H1 (cell line): ENCODE measurements around the gene RRN3. TPM values are rescaled to one million over a fixed set of nuclear protein-coding genes. Genes with fewer than 3 reads are reported as not detected.

ENCODE experiments used
- CTCF ChIA-PET: fragments of 300-600 bp; sonication (Branson Sonifier 250); formaldehyde crosslinking; loops from one replicate; lab custom pipeline; 2021; ENCODE audit not compliant: partially characterized antibody; lab: Charles Lee
- POLR2A ChIA-PET: fragments of 300-600 bp; sonication (Branson Sonifier 250); formaldehyde crosslinking; loops from one replicate; lab custom pipeline; 2021; ENCODE audit warnings: inconsistent platforms; ENCODE audit not compliant: partially characterized antibody; lab: Charles Lee
- DNase-seq, 2 experiments: peaks; one replicate each; pipeline versions ENCODE4 v3.0.0 to v3.0.0-alpha.2; 2010 to 2022; ENCODE audit warnings: low spot score in 2 of 2, low read depth in 1 of 2, mixed read lengths in 1 of 2
- FAIRE-seq: peaks from 2 replicates; lab custom pipeline; 2011; peaks lifted over from hg19 to GRCh38; lab: Jason Lieb, UNC
- H2AFZ ChIP-seq: 2 replicates; pipeline ENCODE4 v1.8.1; 2012; ENCODE audit warnings: low read length, inconsistent platforms
- H2AK5ac ChIP-seq: 2 replicates; pipeline ENCODE4 v1.6.1; 2013; ENCODE audit warnings: low read depth, low read length
- H2BK120ac ChIP-seq: replicated peaks from 2 replicates; pipeline ENCODE3; 2013; ENCODE audit warnings: low read depth, low read length, inconsistent platforms
- H2BK12ac ChIP-seq: 2 replicates; pipeline ENCODE4 v1.6.1; 2013; ENCODE audit warnings: low read depth, low read length
- H2BK15ac ChIP-seq: 2 replicates; pipeline ENCODE4 v1.6.1; 2013; ENCODE audit warnings: low read length
- H2BK20ac ChIP-seq: 2 replicates; pipeline ENCODE4 v1.6.1; 2013; ENCODE audit warnings: low read length
- H2BK5ac ChIP-seq: 2 replicates; pipeline ENCODE4 v1.6.1; 2013; ENCODE audit warnings: low read depth, low read length
- H3K14ac ChIP-seq: 2 replicates; pipeline ENCODE4 v1.6.1; 2013; ENCODE audit warnings: inconsistent platforms; ENCODE audit not compliant: insufficient read length
- H3K18ac ChIP-seq: 2 replicates; pipeline ENCODE4 v1.6.1; 2013; ENCODE audit warnings: low read length; ENCODE audit errors: extremely low read depth
- H3K23ac ChIP-seq: 2 replicates; pipeline ENCODE4 v1.6.1; 2013; ENCODE audit warnings: inconsistent platforms; ENCODE audit not compliant: insufficient read length
- H3K23me2 ChIP-seq: 2 replicates; pipeline ENCODE4 v1.6.1; 2013; ENCODE audit warnings: low read depth, low read length
- H3K27ac ChIP-seq: 2 replicates; pipeline ENCODE4 v1.6.1; 2011; ENCODE audit warnings: low read depth, low read length, inconsistent platforms
- H3K27me3 ChIP-seq, 4 experiments: replicated peaks in 1 of 4; 1 replicate in 1 of 4; 2 replicates in 3 of 4; pipeline versions ENCODE4 v1.6.1 to v1.8.1; 2011 to 2013; ENCODE audit warnings: low read length in 3 of 4, mild to moderate bottlenecking in 3 of 4, inconsistent platforms in 2 of 4, mixed read lengths in 2 of 4, moderate library complexity in 1 of 4; ENCODE audit not compliant: control insufficient read depth in 3 of 4, insufficient read depth in 3 of 4; ENCODE audit errors: extremely low read depth in 1 of 4
- H3K36me3 ChIP-seq, 4 experiments: 2 replicates each; pipeline versions ENCODE4 v1.6.1 to v1.8.1; 2011 to 2013; ENCODE audit warnings: mild to moderate bottlenecking in 4 of 4, low read length in 3 of 4, moderate library complexity in 2 of 4, control low read depth in 1 of 4, inconsistent platforms in 1 of 4; ENCODE audit not compliant: insufficient read depth in 4 of 4, control insufficient read depth in 2 of 4
- H3K4ac ChIP-seq: replicated peaks from 2 replicates; pipeline ENCODE3; 2013; ENCODE audit warnings: low read length, low read depth, mixed read lengths, inconsistent platforms; ENCODE audit not compliant: insufficient read length
- H3K4me1 ChIP-seq, 4 experiments: replicated peaks in 1 of 4; 1 replicate in 1 of 4; 2 replicates in 3 of 4; pipeline versions ENCODE4 v1.6.1 to v1.8.1; 2011 to 2013; ENCODE audit warnings: low read length in 3 of 4, inconsistent platforms in 2 of 4, mixed read lengths in 1 of 4; ENCODE audit not compliant: insufficient read depth in 4 of 4, control insufficient read depth in 3 of 4
- H3K4me2 ChIP-seq, 2 experiments: 2 replicates each; pipeline versions ENCODE4 v1.6.1 to v1.8.1; 2011 to 2013; ENCODE audit warnings: low read depth in 2 of 2, low read length in 2 of 2, control low read depth in 1 of 2, inconsistent platforms in 1 of 2, mild to moderate bottlenecking in 1 of 2; ENCODE audit not compliant: insufficient read depth in 1 of 2
- H3K4me3 ChIP-seq, 4 experiments: fragments of 200-600, 300-600 bp in 1 of 4; sonication (generic), shearing (Covaris generic), sonication (Bioruptor Twin) in 1 of 4; 2 replicates each; pipeline versions ENCODE4 v1.5.1 to v1.8.1; 2011 to 2016; ENCODE audit warnings: low read length in 4 of 4, low read depth in 3 of 4, control low read depth in 2 of 4, inconsistent platforms in 2 of 4, mild to moderate bottlenecking in 2 of 4, mixed read lengths in 1 of 4, moderate library complexity in 1 of 4; ENCODE audit not compliant: insufficient read depth in 2 of 4; ENCODE audit errors: extremely low read depth in 1 of 4
- H3K56ac ChIP-seq: replicated peaks from 2 replicates; pipeline ENCODE3; 2013; ENCODE audit warnings: low read depth, mild to moderate bottlenecking, mixed read lengths, low read length, inconsistent platforms; ENCODE audit not compliant: insufficient read length
- H3K79me1 ChIP-seq: 2 replicates; pipeline ENCODE4 v1.6.1; 2013; ENCODE audit warnings: low read depth, low read length, control low read depth
- H3K79me2 ChIP-seq, 2 experiments: 2 replicates each; pipeline versions ENCODE4 v1.6.1 to v1.8.1; 2012 to 2013; ENCODE audit warnings: low read length in 2 of 2, mild to moderate bottlenecking in 2 of 2, inconsistent platforms in 1 of 2; ENCODE audit not compliant: insufficient read depth in 2 of 2, control insufficient read depth in 1 of 2
- H3K9ac ChIP-seq, 4 experiments: replicated peaks in 1 of 4; 1 replicate in 1 of 4; 2 replicates in 3 of 4; pipeline versions ENCODE4 v1.6.1 to v1.8.1; 2011 to 2013; ENCODE audit warnings: low read depth in 3 of 4, low read length in 3 of 4, control low read depth in 2 of 4, mild to moderate bottlenecking in 2 of 4, moderate library complexity in 2 of 4, inconsistent platforms in 1 of 4; ENCODE audit errors: extremely low read depth in 1 of 4
- H3K9me3 ChIP-seq, 2 experiments: 2 replicates each; pipeline versions ENCODE4 v1.6.1 to v1.8.1; 2012 to 2013; ENCODE audit warnings: mild to moderate bottlenecking in 2 of 2, moderate library complexity in 2 of 2, control low read depth in 1 of 2, inconsistent platforms in 1 of 2, low read depth in 1 of 2, low read length in 1 of 2, mixed read lengths in 1 of 2; ENCODE audit not compliant: insufficient read depth in 2 of 2
- H4K20me1 ChIP-seq, 2 experiments: replicated peaks in 1 of 2; 2 replicates each; pipeline versions ENCODE3 to v1.8.1; 2011 to 2013; ENCODE audit warnings: inconsistent platforms in 2 of 2, low read length in 2 of 2, mild to moderate bottlenecking in 1 of 2; ENCODE audit not compliant: insufficient read depth in 2 of 2, control insufficient read depth in 1 of 2
- H4K5ac ChIP-seq: 2 replicates; pipeline ENCODE4 v1.6.1; 2013; ENCODE audit warnings: low read length, low read depth, mixed read lengths, inconsistent platforms; ENCODE audit not compliant: insufficient read length
- H4K8ac ChIP-seq: 2 replicates; pipeline ENCODE4 v1.8.0; 2013; ENCODE audit warnings: mild to moderate bottlenecking, moderate library complexity, low read length, inconsistent platforms; ENCODE audit not compliant: insufficient read depth; ENCODE audit errors: extremely low read depth
- H4K91ac ChIP-seq: replicated peaks from 2 replicates; pipeline ENCODE3; 2013; ENCODE audit warnings: low read length, mixed read lengths, inconsistent platforms; ENCODE audit not compliant: insufficient read length
- BRCA1 ChIP-seq: IDR thresholded peaks from 2 replicates; pipeline ENCODE4 v1.6.1; 2012; ENCODE audit warnings: low read depth, low read length, improper control_type of control experiment
- CBX8 ChIP-seq: fragments of 300-800, 300-1000 bp; sonication (generic); IDR thresholded peaks from 2 replicates; pipeline ENCODE4 v1.7.1; 2016; ENCODE audit warnings: low read depth, low read length, borderline replicate concordance
- FOSL1 ChIP-seq: IDR thresholded peaks from 2 replicates; pipeline ENCODE4 v1.6.1; 2011; ENCODE audit warnings: mild to moderate bottlenecking, low read depth, low read length, moderate library complexity; ENCODE audit not compliant: insufficient read depth
- KDM5A ChIP-seq: fragments of 200-600 bp; IDR thresholded peaks from 2 replicates; pipeline ENCODE4 v1.7.1; 2012; ENCODE audit warnings: mild to moderate bottlenecking, low read length, inconsistent platforms, mixed read lengths
- MAFK ChIP-seq: IDR thresholded peaks from 2 replicates; pipeline ENCODE4 v1.6.1; 2012; ENCODE audit warnings: low read depth, mild to moderate bottlenecking, improper control_type of control experiment, low read length
- SUZ12 ChIP-seq: fragments of 200-600 bp; sonication (generic); IDR thresholded peaks from 2 replicates; pipeline ENCODE4 v1.6.1; 2012; ENCODE audit warnings: mild to moderate bottlenecking, inconsistent platforms, low read length, moderate library complexity, mixed read lengths
- TEAD4 ChIP-seq: IDR thresholded peaks from 2 replicates; pipeline ENCODE4 v1.6.1; 2012; ENCODE audit warnings: low read depth, low read length, inconsistent platforms, mixed read lengths
- WGBS, 2 experiments: shearing (Covaris generic) in 1 of 2; methylation state at CpG; one replicate each; pipeline versions ENCODE4 v1.1.6 to v1.1.7; 2013 to 2015; ENCODE audit warnings: low lambda C conversion rate in 2 of 2, mixed read lengths in 2 of 2, inconsistent platforms in 1 of 2, low coverage in 1 of 2, missing lambda C conversion rate in 1 of 2; ENCODE audit not compliant: insufficient replicate concordance in 2 of 2, insufficient coverage in 1 of 2, insufficient read length in 1 of 2; ENCODE audit errors: extremely low coverage in 1 of 2, missing lambda C conversion rate in 1 of 2; 5-methylcytosine and 5-hydroxymethylcytosine counted together
- polyA plus RNA-seq, 7 experiments: library from polyadenylated mRNA; depleted of rRNA in 3 of 7; stranded (reverse) in 5 of 7; unstranded in 2 of 7; fragments of >200 nt in 5 of 7; fragments of 200-250 nt in 2 of 7; gene quantifications; 1 replicate in 5 of 7; 2 replicates in 1 of 7; 4 replicates in 1 of 7; pipeline versions ENCODE4 v1.2.1 to v1.2.3, GENCODE V29; 2011 to 2013; ENCODE audit warnings: missing spikeins in 2 of 7, mixed read lengths in 2 of 7
- total RNA-seq: library from RNA; stranded (reverse); fragmentation: NEBNext Ultra II Directional; extraction: Animal tissue kit (Norgen Biotek cat#: 25700); gene quantifications from 2 replicates; pipeline ENCODE4 v1.2.1, GENCODE V29; 2021
- TF ChIP-seq, protein P1 (sequence below): IDR thresholded peaks from 2 replicates; pipeline ENCODE4 v1.6.1; 2011; ENCODE audit warnings: low read depth, mild to moderate bottlenecking, low read length; ENCODE audit not compliant: insufficient read depth
- TF ChIP-seq, protein P2 (sequence below): IDR thresholded peaks from 2 replicates; pipeline ENCODE4 v1.6.1; 2011; ENCODE audit warnings: low read length, improper control_type of control experiment
- TF ChIP-seq, protein P3 (sequence below): IDR thresholded peaks from 2 replicates; pipeline ENCODE4 v1.6.1; 2012; ENCODE audit warnings: inconsistent platforms

Gene RRN3
- total and polyA plus RNA-seq, 2 of the 8 experiments (the other 6 are each of a cell fraction or from before 2014, with no cell fraction given), result 15.1 to 26.0 TPM

DNA sequence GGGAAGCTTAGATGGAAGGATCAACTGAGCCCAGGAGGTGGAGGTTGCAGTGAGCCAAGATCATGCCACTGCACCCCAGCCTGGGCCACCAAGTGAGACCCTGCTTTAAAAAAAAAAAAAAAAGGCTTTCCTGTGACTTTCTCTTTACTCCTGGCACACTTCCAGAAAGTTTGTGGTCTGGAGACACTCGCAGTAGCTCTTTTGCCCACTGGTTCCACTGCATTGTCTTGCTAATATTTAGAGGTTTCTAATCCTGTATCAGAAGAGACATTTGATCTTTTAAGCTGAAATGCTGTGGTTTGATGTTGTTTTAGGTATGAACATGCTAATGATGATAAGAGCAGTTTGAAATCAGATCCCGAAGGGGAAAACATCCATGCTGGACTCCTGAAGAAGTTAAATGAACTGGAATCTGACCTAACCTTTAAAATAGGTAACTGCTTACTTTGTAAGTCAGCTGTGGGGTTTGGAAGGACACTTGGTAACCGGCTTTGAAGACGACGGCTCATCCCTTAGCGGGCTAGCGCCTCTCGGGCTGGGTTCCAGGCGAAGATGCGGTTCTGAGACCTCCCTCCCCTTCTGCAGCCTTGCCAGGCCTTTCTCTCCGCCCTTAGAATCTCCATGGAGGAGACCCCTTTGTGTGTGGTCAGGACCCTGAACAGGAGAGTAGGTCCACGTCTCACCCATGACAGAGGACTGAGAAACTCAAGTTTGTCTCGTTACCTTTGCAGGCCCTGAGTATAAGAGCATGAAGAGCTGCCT lies 61.3 kb downstream of the RRN3 start:
- Histone ChIP-seq H3K79me1 (no peaks in the 10 kb centered on the region; the same call in 1 of the 2 replicates), H3K27me3 (no peaks in the 10 kb centered on the region), H2BK5ac (no peak overlapping the region), H2AK5ac (no peak overlapping the region), H3K23ac (no peak overlapping the region), H3K9me3 (no peaks in the 10 kb centered on the region), H3K56ac (no peak overlapping the region), H4K5ac (no peak overlapping the region), H3K79me2 (no peaks in the 10 kb centered on the region), H4K20me1 (peaks cover 3 to 4% of the 10 kb centered on the region in 2 experiments), H2BK20ac (no peak overlapping the region), H2BK12ac (no peak overlapping the region), H2AFZ (no peak overlapping the region), H3K14ac (no peak overlapping the region), H4K8ac (no peak overlapping the region), H3K4me1 (no peaks in the 10 kb centered on the region), H4K91ac (no peak overlapping the region), H2BK120ac (no peak overlapping the region), H3K9ac (no peak overlapping the region), H3K4ac (no peak overlapping the region), H3K4me3 (no peak overlapping the region), H2BK15ac (no peak overlapping the region), H3K4me2 (no peak overlapping the region), H3K27ac (no peak overlapping the region), H3K23me2 (peaks cover 1% of the 10 kb centered on the region; the same call in 1 of the 2 replicates), H3K18ac (no peak overlapping the region), H3K36me3 (peaks cover 20 to 58% (median 49%) of the 10 kb centered on the region in 4 experiments)
- CTCF ChIA-PET, result no interaction called here
- no peak for FAIRE-seq
- TF ChIP-seq BRCA1 (no peak), SUZ12 (no peak), KDM5A (no peak), CBX8 (no peak), TEAD4 (no peak), FOSL1 (no peak), MAFK (no peak)
- TF ChIP-seq, protein P1, sequence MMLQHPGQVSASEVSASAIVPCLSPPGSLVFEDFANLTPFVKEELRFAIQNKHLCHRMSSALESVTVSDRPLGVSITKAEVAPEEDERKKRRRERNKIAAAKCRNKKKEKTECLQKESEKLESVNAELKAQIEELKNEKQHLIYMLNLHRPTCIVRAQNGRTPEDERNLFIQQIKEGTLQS, result no peak
- TF ChIP-seq, protein P2, sequence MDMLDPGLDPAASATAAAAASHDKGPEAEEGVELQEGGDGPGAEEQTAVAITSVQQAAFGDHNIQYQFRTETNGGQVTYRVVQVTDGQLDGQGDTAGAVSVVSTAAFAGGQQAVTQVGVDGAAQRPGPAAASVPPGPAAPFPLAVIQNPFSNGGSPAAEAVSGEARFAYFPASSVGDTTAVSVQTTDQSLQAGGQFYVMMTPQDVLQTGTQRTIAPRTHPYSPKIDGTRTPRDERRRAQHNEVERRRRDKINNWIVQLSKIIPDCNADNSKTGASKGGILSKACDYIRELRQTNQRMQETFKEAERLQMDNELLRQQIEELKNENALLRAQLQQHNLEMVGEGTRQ, result no peak
- TF ChIP-seq, protein P3, sequence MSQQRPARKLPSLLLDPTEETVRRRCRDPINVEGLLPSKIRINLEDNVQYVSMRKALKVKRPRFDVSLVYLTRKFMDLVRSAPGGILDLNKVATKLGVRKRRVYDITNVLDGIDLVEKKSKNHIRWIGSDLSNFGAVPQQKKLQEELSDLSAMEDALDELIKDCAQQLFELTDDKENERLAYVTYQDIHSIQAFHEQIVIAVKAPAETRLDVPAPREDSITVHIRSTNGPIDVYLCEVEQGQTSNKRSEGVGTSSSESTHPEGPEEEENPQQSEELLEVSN, result no peak
- no peak for DNase-seq
- 87% methylated on average over 13 of the region's 13 CpGs; no CpG with 5 or more reads in 1 of the 2 experiments for WGBS, 2 experiments
- POLR2A ChIA-PET, result no interaction called here
